NCI-H1694 treated with DMSO at 0.1 percent for 48 hours (cell line): ENCODE data around the gene ZNF681.
"Not testable (repeated sequence)": the region's sequence is repeated elsewhere in the genome, so short reads cannot be mapped to it uniquely, and the experiment has no call there.

ENCODE experiments used
- DNase-seq: peaks from one replicate; lab custom pipeline; 2025; lab: John Stamatoyannopoulos, UW

Gene ZNF681

GRCh38 chr19:23772675-23773063, 14.0 kb upstream of the ZNF681 start:
- DNase-seq: no peak

GRCh38 chr19:23771761-23772674, 13.3 kb upstream of the ZNF681 start:
- DNase-seq: no peak

GRCh38 chr19:23771316-23771715, 12.6 kb upstream of the ZNF681 start:
- no peak for DNase-seq

- no peak for DNase-seq
Measured at GRCh38 chr19:23770672-23771250, 12.1 kb upstream of the ZNF681 start.

GRCh38 chr19:23769691-23770468, 11.2 kb upstream of the ZNF681 start:
- DNase-seq: no peak

GRCh38 chr19:23766951-23767350, 8.3 kb upstream of the ZNF681 start:
- DNase-seq: no peak

GRCh38 chr19:23764781-23765180, 6.1 kb upstream of the ZNF681 start:
- DNase-seq: no peak

GRCh38 chr19:23762884-23763711, 4.4 kb upstream of the ZNF681 start:
- no peak for DNase-seq

GRCh38 chr19:23762548-23762883, 3.8 kb upstream of the ZNF681 start:
- DNase-seq: no peak

- not testable (repeated sequence) for DNase-seq
Measured at GRCh38 chr19:23760326-23760725, 1.6 kb upstream of the ZNF681 start.

GRCh38 chr19:23743633-23744232, 15.0 kb downstream of the ZNF681 start:
- DNase-seq: not testable (repeated sequence)

GRCh38 chr19:23730729-23731465, 27.8 kb downstream of the ZNF681 start:
- DNase-seq: not testable (repeated sequence)

GRCh38 chr19:23724161-23724560, 34.5 kb downstream of the ZNF681 start:
- DNase-seq: not testable (repeated sequence)

GRCh38 chr19:23718802-23719201, 39.9 kb downstream of the ZNF681 start:
- DNase-seq: no peak

GRCh38 chr19:23716792-23717191, 41.9 kb downstream of the ZNF681 start:
- no peak for DNase-seq

- DNase-seq: no peak
Measured at GRCh38 chr19:23709347-23709746, 49.3 kb downstream of the ZNF681 start.

- DNase-seq: no peak
Measured at GRCh38 chr19:23706657-23707056, 52.0 kb downstream of the ZNF681 start.

- no peak for DNase-seq
Measured at GRCh38 chr19:23699521-23699860, 59.2 kb downstream of the ZNF681 start.

GRCh38 chr19:23698711-23699520, 59.8 kb downstream of the ZNF681 start:
- DNase-seq: no peak

GRCh38 chr19:23692937-23693336, 65.8 kb downstream of the ZNF681 start:
- DNase-seq: not testable (repeated sequence)
